Astrocyte of the cerebellum (primary cell): Measurements from ENCODE around the gene LRRFIP1.
A peak's percentile ranks its signal among the peaks of the same experiment; 100 is the strongest.

Experiments
- DNase-seq: peaks from one replicate; pipeline ENCODE4 v3.0.0-alpha.2; 2011; ENCODE audit warnings: low read depth
- H3K4me3 ChIP-seq: 2 replicates; pipeline ENCODE4 v1.5.1; 2011; ENCODE audit warnings: mild to moderate bottlenecking, low read depth, low read length, moderate library complexity
- in situ Hi-C: cut with HindIII; loops from 2 replicates; pipeline ENCODE4 v1.10.0; 2017; ENCODE audit warnings: low sequenced_read_pairs
- TF ChIP-seq, protein P1 (sequence below): IDR thresholded peaks from 2 replicates; pipeline ENCODE4 v1.5.1; 2012; ENCODE audit warnings: low read length, low read depth, moderate library complexity, mild to moderate bottlenecking; ENCODE audit errors: missing control alignments

The LRRFIP1 gene

DNA sequence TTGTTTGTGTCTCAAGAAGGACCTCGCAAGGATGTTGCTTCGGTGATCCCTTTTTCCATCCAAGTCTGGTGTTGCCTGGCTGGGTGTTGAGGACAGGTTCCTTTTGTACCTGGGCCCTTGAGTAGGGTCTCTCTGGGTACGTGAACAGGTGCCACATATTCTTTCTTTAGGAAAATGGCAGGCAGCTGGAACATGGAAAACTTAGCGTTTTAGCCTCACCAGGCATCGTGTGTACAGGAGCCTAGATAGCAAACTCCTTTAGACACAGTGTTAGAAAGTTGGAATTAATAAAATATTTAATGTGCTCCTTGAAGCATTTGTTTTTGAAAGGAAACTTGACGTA is 116.9 kb downstream of the LRRFIP1 start:
- no peak for DNase-seq
- no peak overlapping the region for H3K4me3 ChIP-seq
- in situ Hi-C loops, result no loop called here
- TF ChIP-seq, protein P1, sequence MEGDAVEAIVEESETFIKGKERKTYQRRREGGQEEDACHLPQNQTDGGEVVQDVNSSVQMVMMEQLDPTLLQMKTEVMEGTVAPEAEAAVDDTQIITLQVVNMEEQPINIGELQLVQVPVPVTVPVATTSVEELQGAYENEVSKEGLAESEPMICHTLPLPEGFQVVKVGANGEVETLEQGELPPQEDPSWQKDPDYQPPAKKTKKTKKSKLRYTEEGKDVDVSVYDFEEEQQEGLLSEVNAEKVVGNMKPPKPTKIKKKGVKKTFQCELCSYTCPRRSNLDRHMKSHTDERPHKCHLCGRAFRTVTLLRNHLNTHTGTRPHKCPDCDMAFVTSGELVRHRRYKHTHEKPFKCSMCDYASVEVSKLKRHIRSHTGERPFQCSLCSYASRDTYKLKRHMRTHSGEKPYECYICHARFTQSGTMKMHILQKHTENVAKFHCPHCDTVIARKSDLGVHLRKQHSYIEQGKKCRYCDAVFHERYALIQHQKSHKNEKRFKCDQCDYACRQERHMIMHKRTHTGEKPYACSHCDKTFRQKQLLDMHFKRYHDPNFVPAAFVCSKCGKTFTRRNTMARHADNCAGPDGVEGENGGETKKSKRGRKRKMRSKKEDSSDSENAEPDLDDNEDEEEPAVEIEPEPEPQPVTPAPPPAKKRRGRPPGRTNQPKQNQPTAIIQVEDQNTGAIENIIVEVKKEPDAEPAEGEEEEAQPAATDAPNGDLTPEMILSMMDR, result no peak

DNA sequence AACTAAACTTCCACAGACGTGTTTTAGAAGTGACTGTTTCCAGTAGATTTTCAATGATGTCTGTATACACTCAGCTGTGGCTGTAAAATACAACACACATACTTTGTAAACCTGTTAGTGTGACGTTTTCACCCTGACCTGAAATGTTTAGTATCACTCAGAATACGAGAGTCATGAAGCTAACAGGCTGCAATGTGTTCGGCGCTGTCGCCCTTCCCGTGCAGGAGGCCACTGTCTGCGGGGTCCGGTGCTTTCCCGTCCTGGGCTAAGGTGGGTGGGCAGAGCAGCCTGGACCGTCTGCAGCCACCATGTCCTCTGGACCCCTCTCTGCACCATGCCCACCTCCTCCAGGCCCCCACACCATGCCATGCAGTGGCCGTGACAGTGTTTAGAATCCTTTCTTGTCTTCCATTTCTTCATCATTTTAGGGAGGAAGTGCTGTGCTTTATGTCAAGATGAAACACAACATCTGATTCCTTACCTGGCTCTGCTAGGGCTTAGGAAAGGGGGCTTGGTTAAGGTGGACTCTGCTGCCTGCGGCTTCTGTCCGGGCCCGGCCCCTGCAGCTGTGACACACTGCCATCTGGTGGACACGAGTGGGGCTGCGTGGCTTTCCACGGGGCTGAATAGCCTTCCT is 117.3 kb downstream of the LRRFIP1 start:
- DNase-seq, result peak; percentile 29
- TF ChIP-seq, protein P1, result peak; percentile 98
- in situ Hi-C loops, result no loop called here
- H3K4me3 ChIP-seq, result no peak overlapping the region

DNA sequence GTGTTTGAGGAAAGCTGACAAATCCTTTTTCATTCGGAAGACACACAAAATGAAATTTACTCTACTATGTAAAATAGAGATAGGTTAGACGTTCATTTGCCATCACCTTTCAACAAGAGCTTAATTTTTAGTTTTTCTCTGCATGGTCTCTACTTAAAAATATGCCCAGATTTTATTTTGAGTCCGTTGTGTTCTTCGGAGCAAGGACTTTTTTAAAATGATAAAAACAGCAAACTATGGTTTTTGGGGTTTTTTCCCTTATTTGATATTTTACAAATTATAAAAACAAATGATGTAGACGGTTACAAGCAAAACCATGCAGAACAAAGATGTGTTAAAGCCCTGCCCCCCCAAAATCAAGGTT is 117.8 kb downstream of the LRRFIP1 start:
- no peak overlapping the region for H3K4me3 ChIP-seq
- in situ Hi-C loops, result no loop called here
- TF ChIP-seq, protein P1, result no peak
- no peak for DNase-seq

DNA sequence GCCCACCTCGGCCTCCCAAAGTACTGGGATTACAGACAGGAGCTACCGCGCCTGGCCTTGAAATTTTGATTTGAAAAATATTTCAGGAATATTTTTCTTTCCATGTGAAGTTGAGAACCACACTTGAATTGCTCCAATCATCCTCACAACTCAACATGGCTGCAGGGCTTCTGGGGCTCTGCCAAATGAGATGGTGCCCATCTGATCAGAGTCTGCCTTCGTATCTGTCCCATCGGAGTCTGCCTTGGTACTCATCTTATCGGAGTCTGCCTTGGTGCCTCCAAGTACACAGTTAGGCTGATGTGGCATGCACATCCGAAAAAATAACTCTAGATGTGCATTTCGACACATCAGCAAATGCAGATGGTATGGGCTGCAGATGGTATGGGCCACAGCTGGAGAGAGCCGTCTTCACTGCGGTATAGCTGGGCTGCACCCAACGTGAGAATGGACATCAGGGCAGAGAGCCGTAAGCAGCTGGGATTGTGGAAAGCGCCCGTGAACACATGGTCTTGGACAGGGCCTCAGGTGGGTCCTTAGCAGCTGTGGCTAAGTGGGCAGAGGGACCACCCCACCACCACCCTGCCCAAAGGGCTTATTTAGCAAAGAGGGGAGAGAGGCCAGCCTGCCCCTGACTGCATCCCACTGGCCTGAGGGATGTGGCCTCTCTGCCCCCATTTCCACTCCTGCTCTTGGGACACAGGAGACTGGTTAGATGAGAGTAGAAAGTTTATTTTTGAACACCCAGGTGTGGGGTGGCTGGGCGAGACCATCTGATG is 119.1 kb downstream of the LRRFIP1 start:
- DNase-seq, result no peak
- TF ChIP-seq, protein P1, result no peak
- in situ Hi-C loops, result no loop called here
- no peak overlapping the region for H3K4me3 ChIP-seq

DNA sequence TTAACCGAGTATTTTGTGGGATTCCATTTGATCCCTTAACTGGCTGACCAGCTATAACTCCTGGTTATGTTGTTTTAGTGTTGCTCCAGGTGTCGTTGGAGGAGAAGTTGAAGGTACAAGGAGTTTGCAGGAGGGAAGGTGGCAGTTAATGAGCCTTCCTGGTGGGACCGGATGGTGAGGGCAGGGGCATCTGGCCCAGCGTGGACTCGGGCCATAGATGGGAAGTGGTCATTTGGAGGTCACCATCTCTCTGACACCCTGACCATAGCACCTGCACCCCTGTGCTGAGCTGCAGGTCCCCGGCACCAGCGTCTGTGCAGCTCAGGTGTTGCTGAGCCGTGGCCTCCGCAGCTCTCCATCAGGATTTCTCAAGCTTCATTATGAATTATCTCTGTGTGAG is 119.8 kb downstream of the LRRFIP1 start:
- in situ Hi-C loops, result no loop called here
- TF ChIP-seq, protein P1, result no peak
- DNase-seq, result no peak
- no peak overlapping the region for H3K4me3 ChIP-seq

DNA sequence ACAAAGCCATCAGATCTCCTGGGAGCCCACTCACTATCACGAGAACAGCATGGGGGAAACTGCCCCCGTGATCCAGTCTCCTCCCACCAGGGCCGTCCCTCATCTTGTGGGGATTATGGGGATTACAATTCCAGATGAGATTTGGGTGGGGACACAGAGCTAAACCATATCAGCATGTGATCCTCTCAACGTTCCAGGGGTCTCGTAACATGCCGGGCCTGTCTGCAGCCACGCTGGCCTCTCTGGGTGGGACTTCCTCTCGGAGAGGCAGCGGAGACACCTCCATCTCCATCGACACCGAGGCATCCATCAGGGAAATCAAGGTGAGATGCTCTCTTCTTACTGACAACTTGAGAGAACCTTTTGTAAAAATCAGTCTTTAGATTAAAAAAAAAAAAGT is 121.6 kb downstream of the LRRFIP1 start:
- DNase-seq, result no peak
- in situ Hi-C loops, result no loop called here
- no peak overlapping the region for H3K4me3 ChIP-seq
- TF ChIP-seq, protein P1, result no peak
